CD4-positive, alpha-beta T cell treated with Interleukin-4 for 4 hours (primary cell): Measurements from ENCODE around the gene RAB36.

Source experiments
- DNase-seq: peaks from one replicate; pipeline ENCODE4 v3.0.0-alpha.2; 2020

The RAB36 gene

GRCh38 chr22:23109079-23109347 lies 36.3 kb upstream of the RAB36 start:
- DNase-seq = no peak

GRCh38 chr22:23109441-23109978 lies 35.8 kb upstream of the RAB36 start:
- no peak for DNase-seq

- DNase-seq = no peak
Measured at GRCh38 chr22:23110190-23110921, 34.9 kb upstream of the RAB36 start.

- DNase-seq = no peak
Measured at GRCh38 chr22:23110922-23111527, 34.3 kb upstream of the RAB36 start.

- no peak for DNase-seq
Measured at GRCh38 chr22:23112472-23113012, 32.7 kb upstream of the RAB36 start.

GRCh38 chr22:23113067-23113846 lies 32.0 kb upstream of the RAB36 start:
- DNase-seq = no peak

GRCh38 chr22:23113847-23114720 lies 31.2 kb upstream of the RAB36 start:
- DNase-seq = no peak

- DNase-seq = no peak
Measured at GRCh38 chr22:23114721-23115020, 30.6 kb upstream of the RAB36 start.

GRCh38 chr22:23115369-23115768 lies 29.9 kb upstream of the RAB36 start:
- DNase-seq = no peak

GRCh38 chr22:23115825-23116494 lies 29.3 kb upstream of the RAB36 start:
- no peak for DNase-seq

GRCh38 chr22:23116506-23117263 lies 28.6 kb upstream of the RAB36 start:
- DNase-seq = no peak

GRCh38 chr22:23117275-23117674 lies 28.0 kb upstream of the RAB36 start:
- DNase-seq = no peak

- no peak for DNase-seq
Measured at GRCh38 chr22:23117891-23118646, 27.2 kb upstream of the RAB36 start.

- no peak for DNase-seq
Measured at GRCh38 chr22:23118647-23119493, 26.4 kb upstream of the RAB36 start.

GRCh38 chr22:23119494-23120414 lies 25.5 kb upstream of the RAB36 start:
- DNase-seq = peak; percentile 59

GRCh38 chr22:23120415-23120899 lies 24.8 kb upstream of the RAB36 start:
- no peak for DNase-seq

GRCh38 chr22:23121000-23121421 lies 24.3 kb upstream of the RAB36 start:
- DNase-seq = no peak

GRCh38 chr22:23121424-23121823 lies 23.9 kb upstream of the RAB36 start:
- no peak for DNase-seq
